SK-N-SH (cell line): ENCODE results near the gene MTHFD1L. TPM values are rescaled to one million over a fixed set of nuclear protein-coding genes. Genes with fewer than 3 reads are reported as not detected.

Source experiments
- CTCF ChIA-PET: fragments of 300-600, 350-600 bp; formaldehyde crosslinking; extraction: SDS; loops from one replicate; lab custom pipeline; 2021; lab: Yijun Ruan, JAX
- POLR2A ChIA-PET: fragments of 350-600 bp; sonication (Branson Sonifier 250); formaldehyde crosslinking; extraction: SDS; loops from one replicate; lab custom pipeline; 2020; ENCODE audit warnings: antibody characterized with exemption, inconsistent platforms; lab: Yijun Ruan, JAX
- DNase-seq: peaks from one replicate; pipeline ENCODE4 v3.0.0; 2012
- H2AFZ ChIP-seq: fragments of 200-600 bp; sonication (generic); 2 replicates; pipeline ENCODE4 v1.8.1; 2016; ENCODE audit warnings: antibody characterized with exemption, mild to moderate bottlenecking, low read depth
- H3F3A ChIP-seq: fragments of 200-600 bp; sonication (generic); replicated peaks from 2 replicates; pipeline ENCODE3; 2016; ENCODE audit warnings: antibody characterized with exemption, mild to moderate bottlenecking; ENCODE audit not compliant: insufficient read depth
- H3K27ac ChIP-seq, 2 experiments: fragments of 200-500 bp in 1 of 2; fragments of 200-600 bp in 1 of 2; sonication (Bioruptor generic) in 1 of 2; sonication (generic), shearing (Covaris generic) in 1 of 2; 2 replicates each; pipeline versions ENCODE4 v1.5.1 to v1.6.1; 2014 to 2016; ENCODE audit warnings: low read depth in 2 of 2, inconsistent platforms in 1 of 2, low read length in 1 of 2, mild to moderate bottlenecking in 1 of 2, mixed read lengths in 1 of 2
- H3K27me3 ChIP-seq: fragments of 200-600 bp; sonication (generic), shearing (Covaris generic); 2 replicates; pipeline ENCODE4 v1.6.1; 2016; ENCODE audit warnings: mixed run types; ENCODE audit not compliant: insufficient read depth
- H3K36me3 ChIP-seq, 2 experiments: fragments of 200-500 bp in 1 of 2; fragments of 200-600 bp in 1 of 2; sonication (Bioruptor generic) in 1 of 2; sonication (generic) in 1 of 2; replicated peaks in 1 of 2; 2 replicates each; pipeline versions ENCODE3 to v1.5.1; 2014 to 2016; ENCODE audit warnings: low read length in 1 of 2, mild to moderate bottlenecking in 1 of 2; ENCODE audit not compliant: insufficient read depth in 2 of 2, control insufficient read depth in 1 of 2
- H3K4me1 ChIP-seq, 2 experiments: fragments of 200-500 bp in 1 of 2; fragments of 200-600 bp in 1 of 2; sonication (Bioruptor generic) in 1 of 2; sonication (generic), shearing (Covaris generic) in 1 of 2; 2 replicates each; pipeline versions ENCODE4 v1.5.1 to v1.6.1; 2014 to 2016; ENCODE audit warnings: low read depth in 1 of 2, low read length in 1 of 2, mixed run types in 1 of 2; ENCODE audit not compliant: insufficient read depth in 2 of 2, control insufficient read depth in 1 of 2
- H3K4me2 ChIP-seq: fragments of 200-600 bp; sonication (generic), shearing (Covaris generic); 2 replicates; pipeline ENCODE4 v1.6.1; 2017; ENCODE audit warnings: mixed run types
- H3K4me3 ChIP-seq, 2 experiments: fragments of 200-500 bp in 1 of 2; fragments of 200-600 bp in 1 of 2; sonication (Bioruptor generic) in 1 of 2; sonication (generic), shearing (Covaris generic) in 1 of 2; 2 replicates each; pipeline versions ENCODE4 v1.5.1 to v1.8.1; 2014 to 2016; ENCODE audit warnings: low read depth in 2 of 2, inconsistent platforms in 1 of 2, low read length in 1 of 2, mild to moderate bottlenecking in 1 of 2, mixed read lengths in 1 of 2, moderate library complexity in 1 of 2
- H3K79me2 ChIP-seq: fragments of 200-600 bp; sonication (generic); 2 replicates; pipeline ENCODE4 v1.8.1; 2017; ENCODE audit warnings: mild to moderate bottlenecking; ENCODE audit not compliant: insufficient read depth
- H3K9ac ChIP-seq: fragments of 200-600 bp; sonication (generic); 2 replicates; pipeline ENCODE4 v1.6.1; 2017; ENCODE audit warnings: mixed run types
- H3K9me2 ChIP-seq: fragments of 200-600 bp; sonication (generic); 2 replicates; pipeline ENCODE4 v1.6.1; 2017; ENCODE audit warnings: mixed run types
- H3K9me3 ChIP-seq: fragments of 200-600 bp; sonication (generic); 2 replicates; pipeline ENCODE4 v1.6.1; 2017; ENCODE audit warnings: mixed run types, mild to moderate bottlenecking, moderate library complexity
- H4K20me1 ChIP-seq: fragments of 200-600 bp; sonication (generic); 2 replicates; pipeline ENCODE4 v1.6.1; 2017; ENCODE audit warnings: mild to moderate bottlenecking, mixed run types; ENCODE audit not compliant: insufficient read depth
- CTCF ChIP-seq: fragments of 200-600 bp; sonication (generic); IDR thresholded peaks from 2 replicates; pipeline ENCODE4 v1.6.1; 2017; ENCODE audit warnings: antibody characterized with exemption, mild to moderate bottlenecking, moderate library complexity
- EZH2phosphoT487 ChIP-seq: fragments of 200-600 bp; sonication (generic); IDR thresholded peaks from 2 replicates; pipeline ENCODE4 v1.6.1; 2017; ENCODE audit warnings: low read depth, mixed run types, mild to moderate bottlenecking, antibody characterized with exemption, moderate library complexity, borderline replicate concordance
- JUND ChIP-seq: IDR thresholded peaks from 2 replicates; pipeline ENCODE4 v1.4.0; 2012
- MEF2A ChIP-seq: IDR thresholded peaks from 2 replicates; pipeline ENCODE4 v1.4.0; 2012; ENCODE audit warnings: low read depth, borderline replicate concordance
- POLR2AphosphoS5 ChIP-seq: IDR thresholded peaks from 2 replicates; pipeline ENCODE4 v1.6.1; 2012; ENCODE audit warnings: low read depth, low read length
- RCOR1 ChIP-seq: fragments of 150-350 bp; IDR thresholded peaks from 2 replicates; pipeline ENCODE4 v1.6.1; 2017; ENCODE audit warnings: antibody characterized with exemption, low read length
- TAF1 ChIP-seq: IDR thresholded peaks from 2 replicates; pipeline ENCODE4 v1.6.1; 2012; ENCODE audit warnings: low read depth, mild to moderate bottlenecking, low read length, moderate library complexity, borderline replicate concordance
- TCF12 ChIP-seq: IDR thresholded peaks from 2 replicates; pipeline ENCODE4 v1.4.0; 2012
- USF1 ChIP-seq: IDR thresholded peaks from 2 replicates; pipeline ENCODE4 v1.4.0; 2012; ENCODE audit warnings: low read depth, borderline replicate concordance
- WGBS: methylation state at CpG from one replicate; pipeline ENCODE4 v1.1.6; 2017; ENCODE audit warnings: low lambda C conversion rate; 5-methylcytosine and 5-hydroxymethylcytosine counted together
- polyA plus RNA-seq, 3 experiments: library from polyadenylated mRNA; depleted of rRNA; stranded (reverse); fragments of >200 nt; gene quantifications; 2 replicates each; pipeline ENCODE4 v1.2.3, GENCODE V29; 2012
- TF ChIP-seq, protein P1 (sequence below): fragments of 150-350 bp; IDR thresholded peaks from 2 replicates; pipeline ENCODE4 v1.6.1; 2017; ENCODE audit warnings: antibody characterized with exemption, low read length, low read depth, borderline replicate concordance

The MTHFD1L gene
- polyA plus RNA-seq, 1 of the 3 experiments (the other 2 are of a cell fraction) = 37.0 TPM

DNA sequence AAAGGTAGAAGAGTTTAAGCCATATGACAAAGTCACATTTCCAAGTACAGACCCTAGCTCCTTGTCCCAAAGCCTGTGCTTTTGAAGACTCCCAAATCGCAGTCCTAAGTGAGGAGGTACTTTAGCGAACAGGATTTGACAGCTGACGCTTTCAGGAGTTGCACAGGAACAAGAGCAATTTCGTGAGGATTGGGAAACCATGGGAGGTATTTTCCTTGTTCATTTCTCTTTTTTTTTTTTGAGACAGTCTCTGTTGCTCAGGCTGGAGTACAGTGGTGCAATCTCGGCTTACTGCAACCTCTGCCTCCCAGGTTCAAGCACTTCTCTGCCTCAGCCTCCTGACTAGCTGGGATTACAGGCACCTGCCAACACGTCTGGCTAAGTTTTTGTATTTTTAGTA is 150.6 kb downstream of the MTHFD1L start:
- Histone ChIP-seq H3K27ac (no peak overlapping the region), H4K20me1 (no peaks in the 10 kb centered on the region), H3K27me3 (no peaks in the 10 kb centered on the region), H3K9ac (no peak overlapping the region), H3K9me3 (no peaks in the 10 kb centered on the region), H3K4me1 (peaks cover 0 to 2% of the 10 kb centered on the region in 2 experiments; a peak in 1 of 4 replicates), H3K36me3 (peaks cover 26 to 50% of the 10 kb centered on the region in 2 experiments), H3K4me2 (no peak overlapping the region), H3K4me3 (no peak overlapping the region), H3F3A (peaks cover 23% of the 10 kb centered on the region), H3K79me2 (no peaks in the 10 kb centered on the region), H3K9me2 (no peaks in the 10 kb centered on the region), H2AFZ (no peak overlapping the region)
- CTCF ChIA-PET = interaction anchor here (1.7 to 17.7 kb wide), 4 partner anchors 10 to 319 kb away, joined by 4 to 371 read pairs (median 32); no protein-coding TSS in a partner anchor
- POLR2A ChIA-PET = no interaction called here
- no peak for DNase-seq
- 97% methylated on average over 6 of the region's 6 CpGs for WGBS
- TF ChIP-seq TAF1 (no peak), TCF12 (no peak), EZH2phosphoT487 (no peak), CTCF (no peak), RCOR1 (no peak), POLR2AphosphoS5 (no peak), MEF2A (no peak), USF1 (no peak)

DNA sequence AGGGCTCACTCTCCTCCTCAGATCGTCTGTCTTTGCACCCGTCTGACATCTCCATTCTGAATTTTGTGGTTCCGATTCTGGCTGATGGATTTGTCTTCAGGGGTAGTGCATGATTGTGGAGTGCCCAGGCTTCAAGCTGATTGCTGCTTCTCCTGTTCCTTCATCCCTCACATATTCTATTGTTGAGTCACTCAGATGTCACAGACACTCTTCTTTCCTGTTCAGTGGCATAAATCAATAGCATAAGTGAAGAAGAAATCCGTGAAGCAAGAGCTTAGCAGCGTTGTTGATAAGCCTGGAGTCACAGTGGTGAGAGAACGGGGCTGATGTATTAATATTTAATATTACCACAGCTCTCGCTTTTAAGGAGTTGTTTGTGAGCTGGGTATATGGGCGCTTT is 152.5 kb downstream of the MTHFD1L start:
- no peak overlapping the region for H3K9ac ChIP-seq
- H3K79me2 ChIP-seq = no peaks in the 10 kb centered on the region
- H3K9me3 ChIP-seq = no peaks in the 10 kb centered on the region
- TF ChIP-seq JUND (no peak), USF1 (no peak)
- TF ChIP-seq, protein P1, sequence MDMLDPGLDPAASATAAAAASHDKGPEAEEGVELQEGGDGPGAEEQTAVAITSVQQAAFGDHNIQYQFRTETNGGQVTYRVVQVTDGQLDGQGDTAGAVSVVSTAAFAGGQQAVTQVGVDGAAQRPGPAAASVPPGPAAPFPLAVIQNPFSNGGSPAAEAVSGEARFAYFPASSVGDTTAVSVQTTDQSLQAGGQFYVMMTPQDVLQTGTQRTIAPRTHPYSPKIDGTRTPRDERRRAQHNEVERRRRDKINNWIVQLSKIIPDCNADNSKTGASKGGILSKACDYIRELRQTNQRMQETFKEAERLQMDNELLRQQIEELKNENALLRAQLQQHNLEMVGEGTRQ = no peak
- ChIA-PET CTCF (interaction anchor here (1.1 to 17.7 kb wide), 6 partner anchors 14 to 307 kb away, joined by 3 to 371 read pairs (median 3); no protein-coding TSS in a partner anchor), POLR2A (no interaction called here)
- peaks cover 0 to 2% of the 10 kb centered on the region in 2 experiments; a peak in 1 of 4 replicates for H3K4me1 ChIP-seq
- no peaks in the 10 kb centered on the region for H3K9me2 ChIP-seq
- H3K4me2 ChIP-seq = no peak overlapping the region
- no peaks in the 10 kb centered on the region for H4K20me1 ChIP-seq
- 74% methylated on average over 8 of the region's 8 CpGs for WGBS
- no peak for DNase-seq
- H2AFZ ChIP-seq = no peak overlapping the region
- peaks cover 15% of the 10 kb centered on the region for H3F3A ChIP-seq
- no peak overlapping the region for H3K27ac ChIP-seq
- no peaks in the 10 kb centered on the region for H3K27me3 ChIP-seq
- no peak overlapping the region for H3K4me3 ChIP-seq
- peaks cover 28 to 49% of the 10 kb centered on the region in 2 experiments for H3K36me3 ChIP-seq
